Neutrophil (primary cell): ENCODE measurements around the gene KCNG4.

Source experiments
- H3K27ac ChIP-seq: fragments of 200-600 bp; sonication (generic); 2 replicates; pipeline ENCODE4 v1.5.1; 2016; ENCODE audit warnings: mild to moderate bottlenecking, moderate library complexity
- H3K27me3 ChIP-seq: fragments of 200-600 bp; sonication (generic); 2 replicates; pipeline ENCODE4 v1.6.0; 2016; ENCODE audit warnings: mild to moderate bottlenecking
- H3K36me3 ChIP-seq: fragments of 200-600 bp; sonication (generic); 2 replicates; pipeline ENCODE4 v1.5.1; 2017
- H3K4me1 ChIP-seq, 2 experiments: fragments of 200-600 bp in 1 of 2; sonication (generic) in 1 of 2; 1 replicate in 1 of 2; 2 replicates in 1 of 2; pipeline versions ENCODE4 v1.5.1 to v1.6.1; 2013 to 2016; ENCODE audit warnings: low read depth in 1 of 2, low read length in 1 of 2, mild to moderate bottlenecking in 1 of 2, moderate library complexity in 1 of 2; ENCODE audit not compliant: control insufficient read depth in 1 of 2, insufficient read depth in 1 of 2
- H3K4me3 ChIP-seq, 2 experiments: fragments of 200-600 bp in 1 of 2; sonication (generic) in 1 of 2; 1 replicate in 1 of 2; 2 replicates in 1 of 2; pipeline ENCODE4 v1.5.1; 2013 to 2016; ENCODE audit warnings: low read depth in 1 of 2, low read length in 1 of 2, mild to moderate bottlenecking in 1 of 2, moderate library complexity in 1 of 2
- H3K9me3 ChIP-seq: fragments of 200-600 bp; sonication (generic); 2 replicates; pipeline ENCODE4 v1.5.1; 2016
- TF ChIP-seq, protein P1 (sequence below): fragments of 200-600 bp; sonication (generic); IDR thresholded peaks from 2 replicates; pipeline ENCODE4 v1.5.1; 2016; ENCODE audit warnings: antibody characterized with exemption

Gene KCNG4

DNA sequence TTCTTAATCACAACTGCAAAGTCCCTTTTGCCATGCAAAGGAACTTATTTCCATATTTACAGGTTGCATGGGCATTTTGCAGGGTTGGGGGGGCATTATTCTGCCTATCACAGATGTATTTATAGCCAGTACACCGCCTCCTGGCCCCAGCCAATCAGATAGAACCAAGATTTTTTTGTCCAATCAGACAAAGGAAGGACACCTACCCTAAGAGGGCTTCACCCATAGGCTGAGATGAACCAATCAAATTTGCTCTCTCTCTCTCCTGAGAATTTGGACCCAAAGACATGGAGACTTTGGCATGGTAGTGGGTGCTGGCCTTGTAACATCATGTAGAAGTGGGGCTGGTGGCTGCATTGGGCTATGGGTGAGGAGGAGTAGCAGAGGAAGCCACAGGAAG is 3.9 kb upstream of the KCNG4 start:
- no peak overlapping the region for H3K27ac ChIP-seq
- TF ChIP-seq, protein P1, sequence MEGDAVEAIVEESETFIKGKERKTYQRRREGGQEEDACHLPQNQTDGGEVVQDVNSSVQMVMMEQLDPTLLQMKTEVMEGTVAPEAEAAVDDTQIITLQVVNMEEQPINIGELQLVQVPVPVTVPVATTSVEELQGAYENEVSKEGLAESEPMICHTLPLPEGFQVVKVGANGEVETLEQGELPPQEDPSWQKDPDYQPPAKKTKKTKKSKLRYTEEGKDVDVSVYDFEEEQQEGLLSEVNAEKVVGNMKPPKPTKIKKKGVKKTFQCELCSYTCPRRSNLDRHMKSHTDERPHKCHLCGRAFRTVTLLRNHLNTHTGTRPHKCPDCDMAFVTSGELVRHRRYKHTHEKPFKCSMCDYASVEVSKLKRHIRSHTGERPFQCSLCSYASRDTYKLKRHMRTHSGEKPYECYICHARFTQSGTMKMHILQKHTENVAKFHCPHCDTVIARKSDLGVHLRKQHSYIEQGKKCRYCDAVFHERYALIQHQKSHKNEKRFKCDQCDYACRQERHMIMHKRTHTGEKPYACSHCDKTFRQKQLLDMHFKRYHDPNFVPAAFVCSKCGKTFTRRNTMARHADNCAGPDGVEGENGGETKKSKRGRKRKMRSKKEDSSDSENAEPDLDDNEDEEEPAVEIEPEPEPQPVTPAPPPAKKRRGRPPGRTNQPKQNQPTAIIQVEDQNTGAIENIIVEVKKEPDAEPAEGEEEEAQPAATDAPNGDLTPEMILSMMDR: no peak
- H3K27me3 ChIP-seq: peaks cover 27% of the 10 kb centered on the region
- no peak overlapping the region for H3K4me3 ChIP-seq
- H3K4me1 ChIP-seq: peaks cover 0 to 5% of the 10 kb centered on the region in 2 experiments
- no peaks in the 10 kb centered on the region for H3K9me3 ChIP-seq
- H3K36me3 ChIP-seq: no peaks in the 10 kb centered on the region

DNA sequence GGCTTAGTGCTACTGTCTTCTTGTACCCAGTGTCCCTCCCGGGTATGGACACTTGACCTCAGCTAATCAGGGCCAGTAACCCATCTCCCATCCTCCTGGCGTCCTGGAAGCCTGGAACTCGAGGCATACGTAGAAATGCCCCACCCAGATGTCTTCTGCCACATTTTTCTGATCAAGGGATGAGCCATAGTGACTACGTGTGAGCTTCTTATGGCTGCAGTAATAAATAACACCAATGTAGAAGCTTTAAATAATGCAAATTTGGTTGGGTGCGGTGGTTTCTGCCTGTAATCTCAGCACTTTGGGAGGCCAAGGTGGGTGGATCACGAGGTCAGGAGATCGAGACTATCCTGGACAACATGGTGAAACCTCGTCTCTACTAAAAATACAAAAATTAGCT is 3.0 kb upstream of the KCNG4 start:
- Histone ChIP-seq H3K27me3 (peaks cover 27% of the 10 kb centered on the region), H3K4me3 (no peak overlapping the region), H3K36me3 (no peaks in the 10 kb centered on the region), H3K27ac (no peak overlapping the region), H3K9me3 (no peaks in the 10 kb centered on the region), H3K4me1 (peaks cover 0 to 5% of the 10 kb centered on the region in 2 experiments)
- TF ChIP-seq, protein P1: no peak

DNA sequence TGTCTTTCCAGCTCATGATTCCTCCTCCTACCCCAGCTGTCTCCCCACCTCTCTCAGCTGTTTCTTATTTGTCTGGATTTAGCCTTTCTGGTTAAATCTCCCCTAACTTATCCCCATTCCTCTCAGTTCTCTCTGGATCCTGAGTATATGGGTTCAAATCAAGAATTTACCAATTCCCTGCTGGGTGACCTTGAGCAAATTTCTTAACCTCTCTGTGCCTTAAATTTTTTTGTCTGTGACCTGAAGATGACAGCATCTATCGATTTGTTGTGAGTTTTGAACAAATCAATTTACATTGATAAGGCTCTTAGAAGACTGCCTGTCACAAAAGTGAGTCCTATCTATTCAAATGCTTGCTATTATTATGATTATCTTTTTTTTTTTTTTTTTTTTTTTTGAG is 2.0 kb upstream of the KCNG4 start:
- peaks cover 22% of the 10 kb centered on the region for H3K27me3 ChIP-seq
- H3K36me3 ChIP-seq: no peaks in the 10 kb centered on the region
- H3K27ac ChIP-seq: no peak overlapping the region
- H3K9me3 ChIP-seq: no peaks in the 10 kb centered on the region
- H3K4me3 ChIP-seq: no peak overlapping the region
- TF ChIP-seq, protein P1: no peak
- peaks cover 0 to 5% of the 10 kb centered on the region in 2 experiments for H3K4me1 ChIP-seq

DNA sequence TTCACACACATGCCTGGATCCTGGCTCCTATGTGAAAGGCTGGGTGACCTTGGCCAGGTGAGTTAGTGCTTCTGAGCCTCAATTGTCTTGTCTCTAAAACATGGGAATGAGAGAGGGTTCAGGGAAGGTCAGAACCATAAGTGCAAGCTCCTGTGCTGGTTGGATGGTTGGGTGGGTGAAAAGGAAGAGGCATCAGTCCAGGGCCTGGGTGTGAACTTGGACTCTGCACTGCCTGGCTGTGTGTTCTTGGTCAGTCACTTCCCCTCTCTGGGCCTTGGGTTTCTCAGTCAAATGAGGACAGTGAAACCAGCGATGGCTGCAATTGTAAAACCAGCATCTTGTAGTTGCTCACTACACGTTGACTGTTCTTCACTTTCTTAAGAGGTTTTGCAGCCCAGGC is 643 bp upstream of the KCNG4 start:
- no peaks in the 10 kb centered on the region for H3K36me3 ChIP-seq
- H3K27me3 ChIP-seq: peaks cover 21% of the 10 kb centered on the region

DNA sequence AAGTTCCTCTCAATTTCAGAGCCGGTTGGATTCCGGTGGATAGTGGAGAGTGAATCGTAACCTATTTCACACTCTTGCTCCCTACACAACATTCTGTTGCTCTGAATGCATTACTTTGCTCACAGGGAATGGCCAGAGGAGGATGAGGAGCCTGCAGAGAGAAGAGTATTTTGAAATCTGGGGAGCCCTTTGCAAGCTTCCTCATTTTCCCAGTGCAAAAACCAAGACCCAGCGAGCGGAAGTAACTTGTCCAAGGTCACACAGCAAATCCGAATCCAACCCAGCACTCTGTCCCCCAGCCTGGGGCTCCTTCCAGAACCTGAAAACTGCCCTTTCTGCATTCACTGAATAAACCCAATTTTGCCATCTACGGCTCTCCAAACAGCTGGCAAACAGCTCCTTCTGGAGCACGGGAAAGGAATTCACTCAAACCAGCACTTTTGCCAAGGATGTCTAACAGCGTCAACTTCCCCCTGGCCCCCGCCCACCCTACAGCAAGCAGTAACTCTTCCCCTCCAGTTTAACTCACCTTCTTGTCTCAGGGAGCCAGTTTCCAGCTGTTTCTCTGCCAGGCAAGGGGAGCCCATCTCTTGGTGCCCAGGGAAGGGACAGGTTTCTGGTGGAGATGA is 557 bp downstream of the KCNG4 start:
- Histone ChIP-seq H3K36me3 (no peaks in the 10 kb centered on the region), H3K9me3 (no peaks in the 10 kb centered on the region), H3K27ac (no peak overlapping the region), H3K4me3 (no peak overlapping the region), H3K4me1 (peaks cover 0 to 5% of the 10 kb centered on the region in 2 experiments), H3K27me3 (peaks cover 27% of the 10 kb centered on the region)
- TF ChIP-seq, protein P1: no peak

More for the DNA sequence above, 643 bp upstream of the KCNG4 start:
- Histone ChIP-seq H3K4me3 (no peak overlapping the region), H3K4me1 (peaks cover 0 to 5% of the 10 kb centered on the region in 2 experiments), H3K9me3 (no peaks in the 10 kb centered on the region), H3K27ac (no peak overlapping the region)
- TF ChIP-seq, protein P1: no peak
